HCT116 (cell line): ENCODE data around the gene PIAS3. TPM values are rescaled to one million over a fixed set of nuclear protein-coding genes. Genes with fewer than 3 reads are reported as not detected.

Source experiments
- ATAC-seq: fragments of 200-7000 bp; cut with Tn5 transposase; 2 replicates; pipeline ENCODE4 v1.9.1; 2020; ENCODE audit warnings: mild to moderate bottlenecking, moderate library complexity
- BruUV-seq: library from RNA; stranded (reverse); fragments of 400-500 nt; replicated peaks from 2 replicates; lab custom pipeline; 2021; lab: Mats Ljungman, UMichigan
- CTCF ChIA-PET: fragments of 300-600 bp; sonication (Branson Sonifier 250); formaldehyde crosslinking; loops from one replicate; lab custom pipeline; 2021; ENCODE audit warnings: antibody characterized with exemption; lab: Charles Lee
- POLR2A ChIA-PET: fragments of 300-600, 350-600 bp; sonication (Branson Sonifier 250); formaldehyde crosslinking; loops from one replicate; lab custom pipeline; 2021; ENCODE audit warnings: antibody characterized with exemption; lab: Charles Lee
- RAD21 ChIA-PET, 2 experiments: fragments of 300-600 bp; sonication (Branson Sonifier 250); formaldehyde crosslinking; loops; one replicate each; lab custom pipeline; 2023; ENCODE audit warnings: low total read pairs in 2 of 2; ENCODE audit not compliant: uncharacterized antibody in 2 of 2, unreplicated experiment in 2 of 2, low non-redundant PET in 1 of 2; lab: Charles Lee
- DNase-seq: peaks from one replicate; pipeline ENCODE4 v3.0.0-alpha.2; 2010; ENCODE audit warnings: low read depth, low spot score
- H2AFZ ChIP-seq: fragments of 200-600 bp; shearing (Covaris generic), sonication (generic); 2 replicates; pipeline ENCODE4 v1.6.1; 2017; ENCODE audit warnings: low read depth, mixed run types, mixed read lengths, antibody characterized with exemption, low read length; ENCODE audit not compliant: poor library complexity, severe bottlenecking
- H3K27ac ChIP-seq: 2 replicates; pipeline ENCODE4 v1.5.1; 2012; ENCODE audit warnings: low read depth, low read length
- H3K27me3 ChIP-seq: fragments of 200-600 bp; sonication (generic); 2 replicates; pipeline ENCODE4 v1.6.1; 2016; ENCODE audit warnings: mixed run types, low read length, mixed read lengths; ENCODE audit not compliant: insufficient read depth
- H3K36me3 ChIP-seq, 2 experiments: fragments of 200-500 bp in 1 of 2; fragments of 200-600 bp in 1 of 2; sonication (Bioruptor generic) in 1 of 2; sonication (generic) in 1 of 2; 2 replicates each; pipeline versions ENCODE4 v1.5.1 to v1.6.1; 2014 to 2016; ENCODE audit warnings: low read length in 2 of 2, inconsistent platforms in 1 of 2, mixed read lengths in 1 of 2, mixed run types in 1 of 2; ENCODE audit not compliant: insufficient read depth in 2 of 2, control insufficient read depth in 1 of 2
- H3K4me1 ChIP-seq, 2 experiments: fragments of 200-600 bp in 1 of 2; sonication (generic) in 1 of 2; 2 replicates each; pipeline versions ENCODE4 v1.5.1 to v1.6.1; 2012 to 2017; ENCODE audit warnings: low read length in 2 of 2, inconsistent platforms in 1 of 2, mild to moderate bottlenecking in 1 of 2, mixed read lengths in 1 of 2, mixed run types in 1 of 2, moderate library complexity in 1 of 2; ENCODE audit not compliant: insufficient read depth in 2 of 2, control insufficient read depth in 1 of 2
- H3K4me2 ChIP-seq: fragments of 200-600 bp; sonication (generic); 2 replicates; pipeline ENCODE4 v1.6.1; 2017; ENCODE audit warnings: mixed run types, low read length, mixed read lengths
- H3K4me3 ChIP-seq, 2 experiments: fragments of 200-600 bp in 1 of 2; sonication (generic) in 1 of 2; replicated peaks in 1 of 2; 2 replicates each; pipeline ENCODE4 v1.5.1; 2011 to 2016; ENCODE audit warnings: low read length in 2 of 2, control low read depth in 1 of 2, low read depth in 1 of 2, mild to moderate bottlenecking in 1 of 2, mixed read lengths in 1 of 2, mixed run types in 1 of 2
- H3K79me2 ChIP-seq: fragments of 200-600 bp; sonication (generic); 2 replicates; pipeline ENCODE4 v1.6.1; 2017; ENCODE audit warnings: mild to moderate bottlenecking, mixed run types, low read length, moderate library complexity, mixed read lengths; ENCODE audit not compliant: insufficient read depth
- H3K9ac ChIP-seq: fragments of 200-600 bp; sonication (generic); 2 replicates; pipeline ENCODE4 v1.6.1; 2016; ENCODE audit warnings: low read length, mixed read lengths
- H3K9me2 ChIP-seq: fragments of 200-600 bp; sonication (generic), shearing (Covaris generic); 2 replicates; pipeline ENCODE4 v1.6.1; 2017; ENCODE audit warnings: mixed run types, mild to moderate bottlenecking, moderate library complexity; ENCODE audit not compliant: insufficient read depth
- H3K9me3 ChIP-seq, 2 experiments: fragments of 200-500 bp in 1 of 2; fragments of 200-600 bp in 1 of 2; sonication (Bioruptor generic) in 1 of 2; sonication (generic) in 1 of 2; 2 replicates each; pipeline ENCODE4 v1.6.1; 2014 to 2017; ENCODE audit warnings: low read length in 2 of 2, mixed read lengths in 2 of 2, inconsistent platforms in 1 of 2, low read depth in 1 of 2, mild to moderate bottlenecking in 1 of 2, mixed run types in 1 of 2, moderate library complexity in 1 of 2; ENCODE audit not compliant: control insufficient read depth in 1 of 2, insufficient read depth in 1 of 2
- H4K20me1 ChIP-seq: fragments of 200-600 bp; sonication (generic), shearing (Covaris generic); 2 replicates; pipeline ENCODE4 v1.6.1; 2017; ENCODE audit warnings: mixed run types, mild to moderate bottlenecking, moderate library complexity; ENCODE audit not compliant: insufficient read depth
- CTCF ChIP-seq, 3 experiments: fragments of 200-600 bp in 1 of 3; sonication (generic) in 1 of 3; IDR thresholded peaks in 2 of 3; conservative IDR thresholded peaks in 1 of 3; 2 replicates each; pipeline ENCODE4 v1.5.1; 2012 to 2017; ENCODE audit warnings: low read depth in 2 of 3, low read length in 2 of 3, antibody characterized with exemption in 1 of 3, borderline replicate concordance in 1 of 3, control low read depth in 1 of 3, mild to moderate bottlenecking in 1 of 3, mixed read lengths in 1 of 3, mixed run types in 1 of 3, moderate library complexity in 1 of 3; ENCODE audit not compliant: insufficient read depth in 1 of 3
- ELF1 ChIP-seq: IDR thresholded peaks from 2 replicates; pipeline ENCODE4 v1.6.1; 2012; ENCODE audit warnings: low read depth, borderline replicate concordance
- TCF7L2 ChIP-seq: IDR thresholded peaks from 2 replicates; pipeline ENCODE4 v1.7.0; 2011; ENCODE audit warnings: borderline replicate concordance, inconsistent platforms; ENCODE audit not compliant: insufficient read depth, insufficient read length; ENCODE audit errors: extremely low read depth
- intact Hi-C: fragments of 100-400 bp; cut with micrococcal nuclease; formaldehyde crosslinking; loops from 2 replicates; pipeline ENCODE4 v1.10.0; 2022
- total RNA-seq: library from RNA; stranded (reverse); gene quantifications from one replicate; pipeline ENCODE4 v1.2.1, GENCODE V29; 2021; ENCODE audit not compliant: unreplicated experiment

PIAS3 gene
- total RNA-seq, 1 experiment from 2014 or later, result 31.2 TPM

GRCh38 chr1:145897969-145898368 lies 39.1 kb upstream of the PIAS3 start:
- Histone ChIP-seq H3K9ac (no peak overlapping the region), H3K4me2 (no peak overlapping the region), H3K27me3 (no peaks in the 10 kb centered on the region), H3K27ac (no peak overlapping the region), H3K9me2 (no peaks in the 10 kb centered on the region), H3K4me1 (peaks cover 5 to 8% of the 10 kb centered on the region in 2 experiments), H3K36me3 (no peaks in the 10 kb centered on the region), H2AFZ (no peak overlapping the region), H4K20me1 (no peaks in the 10 kb centered on the region), H3K9me3 (no peaks in the 10 kb centered on the region), H3K4me3 (no peak overlapping the region), H3K79me2 (no peaks in the 10 kb centered on the region)
- ChIA-PET RAD21 (no interaction called here), CTCF (no interaction called here), POLR2A (no interaction called here)
- ATAC-seq (no peak), DNase-seq (no peak)
- TF ChIP-seq ELF1 (no peak), TCF7L2 (no peak)
- BruUV-seq, result no TSS peak
- intact Hi-C loops, result no loop called here

GRCh38 chr1:145895471-145895870 lies 36.6 kb upstream of the PIAS3 start:
- RAD21 ChIA-PET, result no interaction called here
- no peak overlapping the region for H3K27ac ChIP-seq
- intact Hi-C loops, result no loop called here
- H3K79me2 ChIP-seq, result no peaks in the 10 kb centered on the region
- H2AFZ ChIP-seq, result no peak overlapping the region
- no TSS peak for BruUV-seq
- no peak overlapping the region for H3K4me3 ChIP-seq
- no peaks in the 10 kb centered on the region for H3K27me3 ChIP-seq
- CTCF ChIA-PET, result no interaction called here
- no peak for TF ChIP-seq CTCF (IDR thresholded peaks at IDR 0.05 in 2 of 3, conservative IDR thresholded peaks at IDR 0.05 in 1 of 3; ENCODE audit: borderline replicate concordance in 1 of 3, insufficient read depth in 1 of 3, low read depth in 2 of 3, low read length in 2 of 3)
- DNase-seq, result no peak
- H3K9me2 ChIP-seq, result no peaks in the 10 kb centered on the region
- ATAC-seq, result no peak
- no peak overlapping the region for H3K4me2 ChIP-seq
- POLR2A ChIA-PET, result interaction anchor here (1.0 kb wide), 1 partner anchor 32 kb away, joined by 3 read pairs; the partner anchor contains the start of gene RBM8A
- H3K4me1 ChIP-seq, result peaks cover 27 to 28% of the 10 kb centered on the region in 2 experiments
- no peaks in the 10 kb centered on the region for H4K20me1 ChIP-seq
- no peaks in the 10 kb centered on the region for H3K36me3 ChIP-seq
- H3K9me3 ChIP-seq, result no peaks in the 10 kb centered on the region
- no peak overlapping the region for H3K9ac ChIP-seq
